Spleen (tissue), 7 donors: Measurements from ENCODE around the gene SLC4A1AP.

Experiments used
- CTCF ChIP-seq, 11 experiments: fragments of 200-600 bp in 7 of 11; fragments of 450-650 bp in 4 of 11; sonication (generic) in 4 of 11; IDR thresholded peaks in 8 of 11; conservative IDR thresholded peaks in 3 of 11; 1 replicate in 7 of 11; 2 replicates in 4 of 11; pipeline versions ENCODE4 v1.4.0 to v1.8.0; 2016 to 2021; ENCODE audit warnings: antibody characterized with exemption in 11 of 11, inconsistent platforms in 4 of 11, mild to moderate bottlenecking in 1 of 11
- POLR2A ChIP-seq, 3 donors: fragments of 450-650 bp; IDR thresholded peaks; one replicate each; pipeline ENCODE4 v1.5.1; 2017; ENCODE audit warnings: antibody characterized with exemption in 3 of 3, mild to moderate bottlenecking in 1 of 3
- donor health status: DM: no; HTN: no; CAD: no; lungs with moderate emphysema.
- donor health status: DM: no; HTN: no; CAD: no.
- donor health status: DM: no; HTN: no; CAD: no.

- TF ChIP-seq POLR2A (IDR thresholded peaks at IDR 0.05) (no peak), CTCF (IDR thresholded peaks at IDR 0.05 in 8 of 11, conservative IDR thresholded peaks at IDR 0.05 in 3 of 11) (no peak)
These were observed 47.1 kb downstream of the SLC4A1AP start for GRCh38 chr2:27710640-27711430.
